HEK293T (cell line): ENCODE results near the gene RTL3.

ENCODE experiments used
- BHLHE40 ChIP-seq: fragments of 450-650 bp; IDR thresholded peaks from 2 replicates; pipeline ENCODE4 v1.6.1; 2016; ENCODE audit warnings: mild to moderate bottlenecking, moderate library complexity, borderline replicate concordance
- FOXK2 ChIP-seq: fragments of 450-650 bp; IDR thresholded peaks from 2 replicates; pipeline ENCODE4 v1.6.1; 2016; ENCODE audit warnings: mild to moderate bottlenecking
- HDGF ChIP-seq: fragments of 450-650 bp; IDR thresholded peaks from 2 replicates; pipeline ENCODE4 v1.6.1; 2017; ENCODE audit warnings: antibody characterized with exemption, borderline replicate concordance
- L3MBTL2 ChIP-seq: fragments of 450-650 bp; conservative IDR thresholded peaks from 2 replicates; pipeline ENCODE4 v1.6.1; 2016; ENCODE audit warnings: mild to moderate bottlenecking
- LEF1 ChIP-seq: fragments of 450-650 bp; IDR thresholded peaks from 2 replicates; pipeline ENCODE4 v1.6.1; 2017; ENCODE audit warnings: mild to moderate bottlenecking, borderline replicate concordance
- NFRKB ChIP-seq: fragments of 450-650 bp; IDR thresholded peaks from 2 replicates; pipeline ENCODE4 v1.6.1; 2016; ENCODE audit warnings: mild to moderate bottlenecking, moderate library complexity
- SP1 ChIP-seq: fragments of 450-650 bp; IDR thresholded peaks from 2 replicates; pipeline ENCODE4 v1.6.1; 2017

GRCh38 chrX:78661836-78662235 is 2.7 kb upstream of the RTL3 start:
- TF ChIP-seq FOXK2 (no peak), SP1 (no peak), BHLHE40 (no peak), L3MBTL2 (no peak), HDGF (no peak), NFRKB (no peak), LEF1 (no peak)
